Measurements from ENCODE around the gene NUBP2. TPM values are rescaled to one million over a fixed set of nuclear protein-coding genes. Genes with fewer than 3 reads are reported as not detected.

NUBP2 gene
- total RNA-seq, 3 donors from 2014 or later, result 61.6 to 82.6 (median 80.3) TPM

DNA sequence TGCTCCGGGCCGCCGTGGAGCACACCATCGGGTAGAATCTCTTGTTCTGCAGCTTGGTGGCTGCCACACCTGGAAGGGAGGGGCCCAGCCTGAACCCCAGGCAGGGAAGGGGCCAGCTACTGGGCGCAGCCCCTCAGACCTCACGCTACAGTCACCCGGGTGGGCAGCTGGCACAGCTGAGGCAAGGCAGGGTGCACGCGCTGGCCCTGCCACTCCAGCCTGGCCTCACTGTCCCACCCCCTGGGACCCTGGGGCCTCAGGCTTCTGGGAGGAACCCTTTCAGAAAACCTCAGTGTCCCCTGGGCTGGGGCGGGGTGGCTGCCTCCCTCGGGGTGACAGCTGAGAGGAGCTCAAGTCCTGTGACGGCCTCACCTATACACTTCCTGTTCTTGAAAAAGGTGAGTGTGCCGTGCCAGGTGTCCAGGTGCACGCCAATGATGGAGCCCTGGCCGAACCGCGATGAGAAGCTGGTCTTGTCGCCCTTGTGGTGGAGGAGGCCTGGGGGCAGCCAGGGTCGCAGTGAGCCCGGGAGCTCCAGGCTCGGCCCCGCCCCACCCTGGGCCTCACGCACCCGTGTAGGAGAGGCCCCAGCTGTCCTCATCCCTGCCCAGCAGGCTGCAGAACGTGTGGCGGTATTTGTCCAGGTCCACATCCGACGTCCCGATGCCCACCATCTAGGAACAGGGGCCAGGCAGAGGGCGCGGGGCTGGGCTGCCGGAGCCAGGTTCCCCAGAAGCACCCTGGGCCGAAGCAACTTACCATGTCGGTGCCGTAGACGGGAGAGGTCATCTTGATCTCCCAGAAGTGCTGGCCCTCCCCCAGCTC, 5.2 kb upstream of the NUBP2 start:
- H3K9me3 ChIP-seq, result no peaks in the 10 kb centered on the region
- H3K4me3 ChIP-seq, result no peak overlapping the region
- no peak for DNase-seq (ENCODE audit: low spot score in 2 of 2)
- TF ChIP-seq, protein P1, sequence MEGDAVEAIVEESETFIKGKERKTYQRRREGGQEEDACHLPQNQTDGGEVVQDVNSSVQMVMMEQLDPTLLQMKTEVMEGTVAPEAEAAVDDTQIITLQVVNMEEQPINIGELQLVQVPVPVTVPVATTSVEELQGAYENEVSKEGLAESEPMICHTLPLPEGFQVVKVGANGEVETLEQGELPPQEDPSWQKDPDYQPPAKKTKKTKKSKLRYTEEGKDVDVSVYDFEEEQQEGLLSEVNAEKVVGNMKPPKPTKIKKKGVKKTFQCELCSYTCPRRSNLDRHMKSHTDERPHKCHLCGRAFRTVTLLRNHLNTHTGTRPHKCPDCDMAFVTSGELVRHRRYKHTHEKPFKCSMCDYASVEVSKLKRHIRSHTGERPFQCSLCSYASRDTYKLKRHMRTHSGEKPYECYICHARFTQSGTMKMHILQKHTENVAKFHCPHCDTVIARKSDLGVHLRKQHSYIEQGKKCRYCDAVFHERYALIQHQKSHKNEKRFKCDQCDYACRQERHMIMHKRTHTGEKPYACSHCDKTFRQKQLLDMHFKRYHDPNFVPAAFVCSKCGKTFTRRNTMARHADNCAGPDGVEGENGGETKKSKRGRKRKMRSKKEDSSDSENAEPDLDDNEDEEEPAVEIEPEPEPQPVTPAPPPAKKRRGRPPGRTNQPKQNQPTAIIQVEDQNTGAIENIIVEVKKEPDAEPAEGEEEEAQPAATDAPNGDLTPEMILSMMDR (IDR thresholded peaks at IDR 0.05), result no peak
- no peak for TF ChIP-seq POLR2AphosphoS5 (IDR thresholded peaks at IDR 0.05)
- TF ChIP-seq POLR2A (IDR thresholded peaks at IDR 0.05), result no peak
- H3K36me3 ChIP-seq, result peaks cover 5% of the 10 kb centered on the region
- H3K27me3 ChIP-seq, result no peaks in the 10 kb centered on the region
- peaks cover 8 to 21% of the 10 kb centered on the region in 2 donors for H3K4me1 ChIP-seq
- intact Hi-C loops (cut with DNase I; ENCODE audit: low total_unique reads), result no loop called here
- no peak overlapping the region for H3K27ac ChIP-seq

DNA sequence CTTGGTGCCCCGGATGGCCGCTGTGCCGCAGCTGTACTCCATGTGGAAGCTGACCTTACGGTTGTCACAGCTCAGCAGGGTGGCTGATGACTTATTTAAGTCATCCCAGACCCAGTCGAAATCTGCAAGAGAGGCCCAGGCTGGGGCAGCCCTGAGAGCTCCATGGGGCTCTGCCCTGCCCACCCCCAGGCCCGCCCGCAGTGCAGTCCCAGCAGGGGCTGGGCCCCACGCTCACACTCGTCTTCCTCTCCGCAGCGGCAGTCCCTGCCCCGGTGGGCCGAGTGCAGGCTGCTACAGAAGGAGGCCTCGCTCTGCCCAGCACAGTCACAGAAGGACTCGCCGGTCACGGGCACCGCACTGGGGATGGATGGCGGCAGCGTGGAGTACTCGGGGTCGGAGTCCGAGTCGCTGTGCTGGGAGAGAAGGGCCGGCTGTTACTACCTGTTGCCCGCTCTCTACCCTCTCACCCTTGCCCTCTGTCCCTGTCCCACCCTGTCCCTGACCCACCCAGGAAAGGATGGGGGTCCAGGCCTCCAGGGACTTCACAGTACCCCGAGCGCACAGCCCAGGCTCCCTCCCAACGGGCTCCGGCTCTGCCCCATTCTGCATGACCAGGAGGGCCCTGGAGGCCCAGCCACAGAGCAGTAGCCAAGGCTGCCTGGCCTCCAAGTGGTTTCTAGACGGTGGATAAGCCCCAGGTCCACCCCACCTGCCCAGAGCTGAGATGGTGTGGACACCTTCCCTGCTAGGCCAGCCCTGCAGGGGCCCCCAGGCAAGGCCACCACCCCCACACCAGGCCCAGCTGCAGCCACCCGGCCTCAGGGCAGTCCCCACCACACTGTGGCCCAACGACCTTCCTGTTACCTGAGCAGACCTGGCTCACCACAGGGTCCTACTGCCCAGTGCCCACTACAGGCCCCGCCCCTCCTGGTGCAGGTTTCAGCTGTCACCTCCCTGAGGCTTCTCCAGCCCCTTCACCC, 4.3 kb upstream of the NUBP2 start:
- H3K27ac ChIP-seq, result no peak overlapping the region
- TF ChIP-seq, protein P1 (IDR thresholded peaks at IDR 0.05), result no peak
- TF ChIP-seq POLR2A (IDR thresholded peaks at IDR 0.05) (no peak), POLR2AphosphoS5 (IDR thresholded peaks at IDR 0.05) (no peak)

DNA sequence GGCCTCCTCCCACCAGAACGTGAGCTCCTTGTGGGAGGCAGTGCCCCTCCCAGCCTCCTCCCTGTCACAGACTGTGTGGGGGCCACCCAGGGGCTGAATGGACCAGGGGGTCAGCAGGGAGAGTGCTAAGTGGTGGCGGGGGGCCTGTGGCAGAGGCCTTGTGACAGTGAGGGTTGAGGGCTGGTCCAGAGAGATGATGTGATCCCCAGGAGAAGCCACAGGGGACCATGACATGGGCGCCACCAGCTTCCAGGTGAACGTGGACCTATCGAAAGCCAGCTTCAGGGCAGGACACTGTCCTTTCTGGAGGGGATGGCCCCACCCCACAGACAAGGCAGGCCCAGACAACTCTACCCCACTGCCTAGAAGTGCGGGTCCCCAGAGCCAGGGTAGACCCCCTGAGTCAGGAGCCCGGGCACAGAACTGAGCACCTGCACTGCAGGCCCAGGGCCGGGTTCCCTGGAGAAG, 3.5 kb upstream of the NUBP2 start:
- no peak overlapping the region for H3K4me3 ChIP-seq
- TF ChIP-seq, protein P1 (IDR thresholded peaks at IDR 0.05), result no peak
- TF ChIP-seq POLR2AphosphoS5 (IDR thresholded peaks at IDR 0.05) (no peak), POLR2A (IDR thresholded peaks at IDR 0.05) (no peak)
- H3K36me3 ChIP-seq, result peaks cover 5% of the 10 kb centered on the region
- intact Hi-C loops (cut with DNase I; ENCODE audit: low total_unique reads), result no loop called here
- H3K9me3 ChIP-seq, result no peaks in the 10 kb centered on the region
- no peaks in the 10 kb centered on the region for H3K27me3 ChIP-seq
- H3K4me1 ChIP-seq, result peaks cover 4 to 21% of the 10 kb centered on the region in 2 donors
- no peak for DNase-seq (ENCODE audit: low spot score in 2 of 2)
- no peak overlapping the region for H3K27ac ChIP-seq

More for the DNA sequence above, 4.3 kb upstream of the NUBP2 start:
- intact Hi-C loops (cut with DNase I; ENCODE audit: low total_unique reads), result no loop called here
- DNase-seq (ENCODE audit: low spot score in 2 of 2), result no peak
- Histone ChIP-seq H3K4me1 (peaks cover 8 to 21% of the 10 kb centered on the region in 2 donors), H3K4me3 (no peak overlapping the region), H3K27me3 (no peaks in the 10 kb centered on the region), H3K9me3 (no peaks in the 10 kb centered on the region), H3K36me3 (peaks cover 5% of the 10 kb centered on the region)

DNA sequence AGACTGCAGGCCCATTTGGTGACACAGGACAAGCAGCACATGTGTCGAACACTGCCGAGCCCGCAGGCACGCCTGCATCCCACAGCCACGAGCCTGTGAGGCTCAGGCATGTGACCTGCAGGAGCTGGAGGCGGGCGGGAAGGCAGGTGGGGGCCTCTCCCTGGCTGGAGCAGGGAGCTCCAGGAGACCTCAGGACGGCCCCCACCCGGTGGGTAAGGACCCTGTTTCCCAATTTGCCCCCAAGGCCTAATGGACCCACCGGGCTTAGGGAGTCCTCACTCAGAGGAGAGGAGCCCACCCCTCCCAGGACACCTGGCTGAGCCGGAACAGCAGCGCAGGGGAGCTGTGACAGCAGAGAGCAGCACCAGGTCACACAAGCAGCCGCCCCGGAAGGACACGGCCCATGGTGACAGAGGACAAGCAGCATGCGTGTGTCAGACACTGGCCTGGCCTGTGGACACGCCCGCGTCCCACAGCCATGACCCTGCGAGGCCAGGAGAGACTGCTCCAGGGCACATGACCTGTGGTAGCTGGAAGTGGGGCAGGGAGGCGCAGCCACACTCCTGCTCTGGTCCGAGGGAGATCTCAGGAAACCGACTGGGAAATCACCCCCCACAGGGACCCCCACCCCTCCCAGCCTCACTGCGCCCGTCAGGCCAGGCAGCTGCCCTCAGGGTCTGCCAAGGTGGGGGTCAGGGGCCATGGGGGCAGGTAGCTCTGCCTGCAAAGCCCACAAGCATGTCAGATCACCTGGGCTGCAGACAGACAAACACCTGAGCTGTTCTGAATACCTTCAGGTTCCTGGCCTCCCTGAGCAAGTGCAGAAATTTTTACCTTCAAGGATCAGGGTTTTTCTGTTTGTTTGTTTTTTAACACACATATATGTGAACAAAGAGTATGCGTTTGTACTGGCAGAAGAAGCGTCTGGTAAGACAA, 2.8 kb upstream of the NUBP2 start:
- no peaks in the 10 kb centered on the region for H3K27me3 ChIP-seq
- no peak for DNase-seq (ENCODE audit: low spot score in 2 of 2)
- intact Hi-C loops (cut with DNase I; ENCODE audit: low total_unique reads), result no loop called here
- H3K9me3 ChIP-seq, result no peaks in the 10 kb centered on the region
- H3K4me3 ChIP-seq, result no peak overlapping the region
- peaks cover 5% of the 10 kb centered on the region for H3K36me3 ChIP-seq
- no peak overlapping the region for H3K27ac ChIP-seq
- TF ChIP-seq, protein P1 (IDR thresholded peaks at IDR 0.05), result no peak
- TF ChIP-seq POLR2A (IDR thresholded peaks at IDR 0.05), result no peak
- no peak for TF ChIP-seq POLR2AphosphoS5 (IDR thresholded peaks at IDR 0.05)
- H3K4me1 ChIP-seq, result peaks cover 0 to 15% of the 10 kb centered on the region in 2 donors

Measured in breast epithelium (tissue), 4 donors.